Endothelial cell of umbilical vein (primary cell): ENCODE data around the gene HECTD4. TPM values are rescaled to one million over a fixed set of nuclear protein-coding genes. Genes with fewer than 3 reads are reported as not detected.

Experiments used
- BruUV-seq: library from RNA; stranded (reverse); fragments of 400-500 nt; replicated peaks from 2 replicates; lab custom pipeline; 2021; lab: Mats Ljungman, UMichigan
- CTCF ChIA-PET: fragments of 300-600, 350-600 bp; sonication (Branson Sonifier 250); formaldehyde crosslinking; loops from one replicate; lab custom pipeline; 2021; ENCODE audit warnings: antibody characterized with exemption, inconsistent platforms; lab: Charles Lee
- POLR2A ChIA-PET: fragments of 300-600, 350-600 bp; sonication (Branson Sonifier 250); formaldehyde crosslinking; loops from one replicate; lab custom pipeline; 2021; ENCODE audit warnings: antibody characterized with exemption, inconsistent platforms; lab: Charles Lee
- DNase-seq: peaks from one replicate; pipeline ENCODE4 v3.0.0-alpha.2; 2011; ENCODE audit warnings: low read depth, low spot score
- FAIRE-seq: peaks from 2 replicates; lab custom pipeline; 2011; peaks lifted over from hg19 to GRCh38; lab: Jason Lieb, UNC
- H2AFZ ChIP-seq: 2 replicates; pipeline ENCODE4 v1.6.0; 2012; ENCODE audit warnings: low read depth, low read length, control low read depth, inconsistent platforms
- H3K27ac ChIP-seq: 2 replicates; pipeline ENCODE4 v1.5.1; 2011; ENCODE audit warnings: low read depth, mild to moderate bottlenecking, control low read depth, low read length, moderate library complexity; ENCODE audit not compliant: insufficient read depth
- H3K27me3 ChIP-seq, 2 experiments: 2 replicates each; pipeline versions ENCODE4 v1.6.0 to v1.6.1; 2011; ENCODE audit warnings: low read length in 2 of 2, mixed read lengths in 1 of 2; ENCODE audit not compliant: control insufficient read depth in 2 of 2, insufficient read depth in 2 of 2
- H3K36me3 ChIP-seq, 2 experiments: 2 replicates in 1 of 2; 3 replicates in 1 of 2; pipeline ENCODE4 v1.5.1; 2011; ENCODE audit warnings: low read length in 2 of 2, mild to moderate bottlenecking in 1 of 2, moderate library complexity in 1 of 2; ENCODE audit not compliant: control insufficient read depth in 2 of 2, insufficient read depth in 2 of 2; ENCODE audit errors: extremely low read depth in 1 of 2
- H3K4me1 ChIP-seq: 3 replicates; pipeline ENCODE4 v1.5.1; 2011; ENCODE audit warnings: mild to moderate bottlenecking, low read length; ENCODE audit not compliant: control insufficient read depth, insufficient read depth; ENCODE audit errors: extremely low read depth
- H3K4me2 ChIP-seq: 2 replicates; pipeline ENCODE4 v1.6.1; 2011; ENCODE audit warnings: low read length, control low read depth, mixed read lengths; ENCODE audit not compliant: insufficient read depth
- H3K4me3 ChIP-seq, 3 experiments: fragments of 200-600 bp in 1 of 3; sonication (generic), shearing (Covaris generic) in 1 of 3; replicated peaks in 1 of 3; 2 replicates each; pipeline ENCODE4 v1.5.1; 2011 to 2016; ENCODE audit warnings: control low read depth in 3 of 3, low read length in 3 of 3, mild to moderate bottlenecking in 2 of 3, inconsistent platforms in 1 of 3, low read depth in 1 of 3, moderate library complexity in 1 of 3; ENCODE audit not compliant: insufficient read depth in 1 of 3
- H3K79me2 ChIP-seq: 2 replicates; pipeline ENCODE4 v1.6.0; 2012; ENCODE audit warnings: low read length, inconsistent platforms; ENCODE audit not compliant: control insufficient read depth, insufficient read depth
- H3K9ac ChIP-seq: replicated peaks from 2 replicates; pipeline ENCODE3; 2011; ENCODE audit warnings: low read length, control low read depth; ENCODE audit not compliant: insufficient read depth; ENCODE audit errors: extremely low read depth
- H3K9me1 ChIP-seq: replicated peaks from 3 replicates; pipeline ENCODE4 v1.6.0; 2011; ENCODE audit warnings: mild to moderate bottlenecking, low read length; ENCODE audit not compliant: control insufficient read depth, insufficient read depth; ENCODE audit errors: extremely low read depth
- H3K9me3 ChIP-seq: replicated peaks from 2 replicates; pipeline ENCODE4 v1.5.1; 2012; ENCODE audit warnings: low read length, inconsistent platforms; ENCODE audit not compliant: control insufficient read depth, insufficient read depth
- H4K20me1 ChIP-seq: replicated peaks from 2 replicates; pipeline ENCODE3; 2011; ENCODE audit warnings: mild to moderate bottlenecking, low read length; ENCODE audit not compliant: control insufficient read depth, insufficient read depth; ENCODE audit errors: extremely low read depth
- CTCF ChIP-seq, 2 donors: IDR thresholded peaks; 1 replicate in 1 of 2; 2 replicates in 1 of 2; pipeline ENCODE4 v1.5.1; 2011; ENCODE audit warnings: low read length in 2 of 2, mild to moderate bottlenecking in 2 of 2, moderate library complexity in 2 of 2, control low read depth in 1 of 2, inconsistent platforms in 1 of 2, low read depth in 1 of 2; ENCODE audit not compliant: insufficient read depth in 1 of 2; ENCODE audit errors: extremely low read depth in 1 of 2
- EZH2 ChIP-seq: IDR thresholded peaks from 2 replicates; pipeline ENCODE4 v1.6.1; 2012; ENCODE audit warnings: borderline replicate concordance, low read depth, mild to moderate bottlenecking, moderate library complexity, low read length, inconsistent platforms; ENCODE audit not compliant: severe bottlenecking
- FOS ChIP-seq: IDR thresholded peaks from 2 replicates; pipeline ENCODE4 v1.6.1; 2011; ENCODE audit warnings: mild to moderate bottlenecking, low read length, moderate library complexity, borderline replicate concordance; ENCODE audit not compliant: insufficient read depth
- GATA2 ChIP-seq: IDR thresholded peaks from 2 replicates; pipeline ENCODE4 v1.7.0; 2011; ENCODE audit warnings: low read depth, mild to moderate bottlenecking, moderate library complexity, mixed read lengths, low read length; ENCODE audit not compliant: insufficient read length, insufficient read depth
- JUN ChIP-seq: IDR thresholded peaks from 2 replicates; pipeline ENCODE4 v1.6.1; 2011; ENCODE audit warnings: borderline replicate concordance, low read depth; ENCODE audit not compliant: insufficient read length, insufficient read depth
- MAX ChIP-seq: IDR thresholded peaks from 2 replicates; pipeline ENCODE4 v1.6.1; 2011; ENCODE audit not compliant: insufficient read depth, insufficient read length
- MYC ChIP-seq: IDR thresholded peaks from one replicate; pipeline ENCODE4 v1.6.1; 2011; ENCODE audit warnings: mild to moderate bottlenecking, low read depth, low read length
- POLR2A ChIP-seq: IDR thresholded peaks from 2 replicates; pipeline ENCODE4 v1.6.1; 2012; ENCODE audit warnings: low read depth, mild to moderate bottlenecking, control low read depth, low read length
- POLR2AphosphoS5 ChIP-seq: IDR thresholded peaks from 2 replicates; pipeline ENCODE4 v1.6.1; 2012; ENCODE audit warnings: low read depth, mild to moderate bottlenecking, control low read depth, low read length, moderate library complexity; ENCODE audit not compliant: insufficient read depth
- dilution Hi-C: fragments of 300-500 bp; cut with MboI; formaldehyde crosslinking; loops from one replicate; pipeline ENCODE4 v1.15.0; 2019; ENCODE audit warnings: low sequenced_read_pairs; ENCODE audit not compliant: extremely low pct_ligation_motif_present
- intact Hi-C: fragments of 100-400 bp; cut with micrococcal nuclease; formaldehyde crosslinking; loops from one replicate; pipeline ENCODE4 v1.10.0; 2022
- polyA plus RNA-seq, 4 experiments: library from polyadenylated mRNA; depleted of rRNA in 3 of 4; stranded (reverse) in 3 of 4; unstranded in 1 of 4; fragments of >200 nt; gene quantifications; 2 replicates each; pipeline versions ENCODE4 v1.2.1 to v1.2.3, GENCODE V29; 2011 to 2012; ENCODE audit warnings: missing spikeins in 1 of 4
- total RNA-seq: library from RNA; stranded (reverse); gene quantifications from 2 replicates; pipeline ENCODE4 v1.2.3, GENCODE V29; 2021

HECTD4 gene
- total and polyA plus RNA-seq, 2 donors (not counting 3 experiments of a cell fraction or from before 2014, with no cell fraction given) = 9.7 to 47.7 TPM

GRCh38 chr12:112325157-112325556, 57.1 kb downstream of the HECTD4 start:
- DNase-seq = no peak
- H4K20me1 ChIP-seq = no peaks in the 10 kb centered on the region
- TF ChIP-seq MAX (no peak), EZH2 (no peak), MYC (no peak), CTCF (IDR thresholded peaks at IDR 0.05; ENCODE audit: extremely low read depth in 1 of 2, insufficient read depth in 1 of 2, low read depth in 1 of 2, low read length in 2 of 2) (no peak), JUN (no peak), POLR2AphosphoS5 (no peak), GATA2 (no peak), FOS (no peak), POLR2A (no peak)
- no peaks in the 10 kb centered on the region for H3K9me3 ChIP-seq
- no peak overlapping the region for H2AFZ ChIP-seq
- no peaks in the 10 kb centered on the region for H3K27me3 ChIP-seq
- POLR2A ChIA-PET = no interaction called here
- FAIRE-seq = no peak
- no peak overlapping the region for H3K4me2 ChIP-seq
- H3K4me1 ChIP-seq = no peaks in the 10 kb centered on the region
- peaks cover 3% of the 10 kb centered on the region for H3K79me2 ChIP-seq
- no peaks in the 10 kb centered on the region for H3K36me3 ChIP-seq
- intact Hi-C loops (no loop called here), dilution Hi-C loops (no loop called here)
- no peak overlapping the region for H3K27ac ChIP-seq
- no TSS peak for BruUV-seq
- H3K9me1 ChIP-seq = no peaks in the 10 kb centered on the region
- H3K9ac ChIP-seq = no peak overlapping the region
- no peak overlapping the region for H3K4me3 ChIP-seq
- CTCF ChIA-PET = interaction anchor here (0.6 to 1.9 kb wide), 3 partner anchors 12 to 23 kb away, joined by 3 to 4 read pairs (median 3); no protein-coding TSS in a partner anchor
